KG1 (cell line): ENCODE results near the gene CXCR3.
A peak's percentile ranks its signal among the peaks of the same experiment; 100 is the strongest.
"Not testable (repeated sequence)": the region's sequence is repeated elsewhere in the genome, so short reads cannot be mapped to it uniquely, and the experiment has no call there.

Experiments
- DNase-seq: peaks from one replicate; lab custom pipeline; 2025; lab: John Stamatoyannopoulos, UW

Gene CXCR3

DNA sequence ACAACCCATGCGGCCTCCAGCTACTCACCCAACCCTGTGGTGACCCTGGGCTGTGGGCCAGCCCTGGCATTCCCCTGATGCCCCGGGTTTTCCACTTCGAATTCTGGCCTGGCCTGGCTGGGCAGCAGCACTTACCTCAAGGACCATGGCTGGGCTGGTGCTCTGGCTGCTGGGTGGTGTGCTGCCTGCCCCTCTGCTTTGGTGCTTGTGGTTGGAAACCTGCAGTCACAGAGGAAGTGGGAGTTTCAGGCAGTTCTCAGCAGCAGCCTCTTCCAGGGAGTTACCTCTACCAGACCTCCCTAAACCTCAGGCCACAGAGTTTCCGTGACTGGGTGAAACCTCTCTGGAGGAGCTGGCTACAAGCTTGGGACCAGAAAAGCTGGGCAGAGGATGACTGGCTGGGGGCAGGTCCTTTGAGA is at the start of gene CXCR3:
CXCR3 (minus strand) TSS at position 209 of the 419 bp plus-strand sequence; CDS start at position 147, 62 bp downstream.
- peak; percentile 9 for DNase-seq

DNA sequence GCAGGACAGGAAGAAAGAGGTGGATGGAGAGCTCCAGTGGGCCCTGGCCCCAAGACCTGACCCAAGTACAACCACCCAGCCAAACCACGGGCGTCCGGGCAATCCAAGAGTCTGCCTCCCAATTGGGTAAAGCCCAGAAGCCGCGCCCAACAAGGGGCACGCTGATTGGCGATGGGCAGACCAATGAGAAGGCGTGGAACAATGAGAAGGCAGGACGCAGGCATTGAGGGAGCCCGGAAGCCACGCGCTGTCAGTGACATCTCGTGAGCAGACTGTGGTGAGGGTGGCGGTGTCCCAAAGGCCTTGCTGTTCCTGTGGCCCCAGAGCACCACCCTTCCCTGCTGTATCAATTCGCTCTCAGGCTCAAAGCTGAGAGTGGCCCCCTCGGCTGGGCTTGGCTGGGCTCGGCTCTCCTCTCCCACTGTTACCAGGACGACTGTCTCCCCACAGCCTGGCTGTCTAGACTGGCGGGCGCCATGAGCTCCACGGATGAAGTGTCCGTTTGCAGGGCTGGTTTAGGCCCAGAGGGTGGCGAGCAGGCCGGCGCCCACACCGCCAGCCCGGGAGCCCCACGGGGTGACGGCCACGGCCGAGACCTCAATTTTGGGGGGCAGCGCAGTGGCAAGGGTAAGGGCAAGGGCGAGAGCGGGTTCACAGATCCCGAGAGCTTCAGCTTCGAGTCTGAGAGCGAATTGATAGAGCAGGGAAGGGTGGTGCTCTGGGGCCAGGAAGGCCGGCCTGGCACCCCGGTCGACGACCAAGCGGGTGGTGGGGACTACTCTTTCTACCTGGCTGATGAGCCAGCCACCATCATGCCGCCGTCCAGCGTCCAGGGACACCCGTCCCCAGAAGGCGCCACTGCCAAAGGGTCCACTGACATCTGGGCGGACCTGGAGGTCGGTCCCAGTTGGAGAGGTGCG is 49.3 kb upstream of the CXCR3 start, which contains the start of gene LOC101059915:
LOC101059915 (plus strand) TSS at position 219 of the 920 bp plus-strand sequence.
- DNase-seq = no peak

DNA sequence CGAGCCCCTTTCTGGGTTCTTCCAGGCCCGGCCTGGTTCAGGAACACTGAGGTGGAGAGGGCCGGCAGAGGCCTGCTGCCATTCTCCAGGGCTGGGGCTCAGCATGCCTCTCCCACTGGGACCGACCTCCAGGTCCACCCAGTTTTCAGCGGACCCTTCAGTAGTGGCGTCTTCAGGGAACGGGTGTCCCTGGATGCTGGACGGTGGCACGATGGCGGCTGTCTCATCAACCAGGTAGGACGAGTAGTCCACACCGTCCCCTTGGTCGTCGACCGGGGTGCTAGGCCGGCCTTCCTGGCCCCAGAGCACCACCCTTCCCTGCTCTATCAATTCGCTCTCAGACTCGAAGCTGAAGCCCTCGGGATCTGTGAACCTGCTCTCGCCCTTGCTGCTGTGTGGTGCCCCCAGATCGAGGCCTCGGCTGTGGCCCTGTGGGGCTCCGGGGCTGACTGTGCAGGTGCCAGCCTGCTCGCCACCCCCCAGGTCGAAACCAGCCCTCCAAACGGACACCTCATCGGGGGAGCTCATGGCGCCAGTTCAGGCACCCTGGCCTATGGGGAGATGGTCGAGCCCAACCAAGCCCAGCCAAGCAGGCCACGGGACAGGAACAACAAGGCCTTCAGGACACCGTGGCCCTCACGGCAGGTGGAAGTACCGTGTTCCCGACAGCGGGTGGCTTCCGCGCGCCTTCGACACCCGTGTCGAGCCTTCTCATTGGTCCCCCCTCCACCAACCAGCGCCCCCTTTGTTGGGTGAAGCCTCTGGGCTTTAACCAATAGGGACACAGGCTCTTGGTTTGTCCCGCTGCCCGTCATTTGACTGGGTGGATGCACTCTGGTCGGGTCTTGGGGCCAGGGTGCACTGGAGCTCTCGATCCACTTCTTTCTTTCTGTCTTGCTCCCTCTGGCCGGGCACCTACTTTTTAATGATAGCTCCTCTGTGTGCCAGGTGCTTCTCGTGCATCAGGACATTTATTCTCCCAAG is 48.2 kb upstream of the CXCR3 start:
- no peak for DNase-seq

DNA sequence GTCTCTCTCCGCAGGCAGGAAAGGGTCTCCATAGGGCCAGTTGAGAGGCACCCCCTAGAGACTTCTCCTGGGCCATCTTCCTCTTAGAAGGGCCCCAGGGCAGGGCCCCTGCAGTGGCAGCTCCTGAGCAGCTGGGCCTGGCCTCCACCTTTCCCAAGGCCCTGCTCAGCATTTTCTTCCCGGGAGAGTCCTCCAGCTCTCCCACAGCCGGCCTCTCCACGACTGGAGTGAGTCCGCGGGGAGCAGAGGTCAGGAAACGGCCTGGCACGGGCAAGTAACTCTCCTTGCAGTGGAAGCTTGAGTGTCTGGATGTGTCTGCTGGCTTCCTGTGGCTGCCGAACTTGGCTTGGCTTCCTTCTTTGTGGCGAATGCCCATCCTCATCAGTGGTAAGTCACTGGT is 47.4 kb upstream of the CXCR3 start:
- no peak for DNase-seq

DNA sequence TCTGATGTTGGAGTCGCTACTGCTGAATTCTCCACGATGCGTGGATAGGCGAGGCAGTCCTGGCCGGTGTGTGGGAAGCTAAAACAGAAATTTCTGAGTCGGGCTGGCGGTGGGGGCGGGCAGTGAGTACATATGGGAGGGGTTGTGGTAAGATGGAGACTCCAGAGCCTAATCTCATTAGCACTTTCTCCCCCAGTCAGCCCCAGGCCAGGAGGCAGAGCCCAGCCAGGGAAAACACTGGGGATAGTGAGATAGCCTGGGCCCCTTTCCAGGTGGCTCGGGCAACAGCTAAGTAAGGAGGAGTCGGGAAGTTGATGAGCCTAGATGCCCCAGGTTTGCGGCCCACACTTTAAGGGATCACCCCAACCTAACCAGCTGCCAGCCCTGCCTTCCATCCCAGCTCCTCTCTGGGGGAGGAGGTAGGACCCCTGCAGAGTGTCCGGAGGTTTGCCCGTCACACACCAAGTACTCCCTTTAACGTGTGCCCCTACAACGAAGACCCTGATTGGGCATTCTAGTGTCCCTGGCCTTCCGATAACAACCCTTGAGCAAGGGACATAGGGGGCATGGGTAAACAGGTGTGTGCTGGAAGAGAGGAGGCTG is 46.7 kb upstream of the CXCR3 start:
- DNase-seq = no peak

DNA sequence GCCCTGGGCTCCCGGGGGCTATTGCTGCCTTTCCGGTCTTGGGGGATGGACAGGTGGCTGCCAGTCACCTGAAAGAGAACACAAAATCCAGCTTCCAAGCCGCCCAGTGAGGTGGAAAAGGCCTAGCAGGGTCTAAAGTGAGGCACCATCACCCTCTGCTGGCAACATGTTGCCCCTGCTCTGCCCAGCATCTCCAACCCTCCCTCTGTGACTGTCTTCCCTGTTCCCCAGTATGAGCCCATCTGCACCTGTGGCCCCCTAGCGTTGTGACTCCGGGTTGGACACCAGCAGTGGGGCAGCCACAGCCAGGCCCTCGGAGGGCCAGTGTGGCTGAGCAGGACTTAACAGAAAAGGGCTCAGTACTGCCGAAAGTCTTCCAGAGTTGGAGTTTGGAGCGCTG is 45.9 kb upstream of the CXCR3 start:
- not testable (repeated sequence) for DNase-seq

DNA sequence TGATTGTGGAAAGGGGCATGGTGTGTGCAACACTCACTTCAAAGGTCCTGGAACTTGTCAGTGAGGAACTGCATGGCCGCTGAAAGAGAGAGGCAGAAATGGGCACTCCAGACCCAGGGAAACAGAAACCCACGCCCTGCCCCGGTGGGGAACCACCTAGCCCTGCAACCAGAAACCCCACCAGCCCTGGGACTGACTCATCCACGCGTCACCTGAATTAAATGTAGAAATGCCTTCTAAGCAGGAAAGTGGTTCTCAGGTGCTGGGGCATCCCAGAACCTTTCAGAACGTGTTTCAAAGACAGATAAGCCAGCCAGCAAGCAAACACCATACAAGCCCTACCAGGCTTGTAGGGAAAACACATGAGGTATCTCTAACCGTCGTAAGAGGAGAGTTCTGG is 44.9 kb upstream of the CXCR3 start:
- not testable (repeated sequence) for DNase-seq

DNA sequence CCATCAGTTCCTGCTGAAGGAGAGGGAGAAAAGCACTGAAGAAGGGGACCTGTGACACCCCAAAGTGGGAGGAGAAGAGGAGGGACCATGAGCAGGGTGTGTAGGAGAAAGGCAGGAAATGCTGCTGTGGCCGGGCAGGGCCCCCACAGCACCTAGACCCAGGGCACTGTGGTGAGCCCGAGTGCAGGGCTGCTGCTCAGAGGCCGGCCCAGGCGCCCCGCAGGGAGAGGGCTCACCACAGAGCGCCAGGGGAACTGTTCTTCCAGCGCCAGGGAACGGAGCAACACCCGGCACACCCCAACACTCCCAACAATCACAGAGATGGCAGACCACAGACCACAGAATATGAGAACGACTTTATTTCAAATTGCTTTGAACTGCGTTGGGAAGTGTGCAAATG is 44.3 kb upstream of the CXCR3 start:
- not testable (repeated sequence) for DNase-seq

DNA sequence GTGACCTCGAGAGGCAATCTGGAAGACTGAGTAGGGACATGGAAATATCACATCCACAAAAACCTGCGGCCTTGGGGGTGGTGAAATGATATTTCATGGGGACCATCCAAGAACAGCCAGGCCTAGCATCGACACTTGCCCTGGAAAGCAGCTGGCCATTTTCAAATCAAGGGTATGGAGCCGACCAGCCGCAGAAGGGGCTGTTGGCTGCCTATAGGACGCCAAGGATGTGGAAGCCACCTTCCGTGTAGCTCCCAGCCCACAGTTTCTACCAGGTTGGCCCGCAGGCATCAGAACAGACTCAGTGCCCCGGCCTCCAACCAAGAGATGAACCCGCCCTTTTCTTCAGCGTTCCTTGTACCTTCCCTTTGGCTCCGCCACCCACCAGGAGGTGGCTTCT is 43.6 kb upstream of the CXCR3 start:
- DNase-seq = no peak

DNA sequence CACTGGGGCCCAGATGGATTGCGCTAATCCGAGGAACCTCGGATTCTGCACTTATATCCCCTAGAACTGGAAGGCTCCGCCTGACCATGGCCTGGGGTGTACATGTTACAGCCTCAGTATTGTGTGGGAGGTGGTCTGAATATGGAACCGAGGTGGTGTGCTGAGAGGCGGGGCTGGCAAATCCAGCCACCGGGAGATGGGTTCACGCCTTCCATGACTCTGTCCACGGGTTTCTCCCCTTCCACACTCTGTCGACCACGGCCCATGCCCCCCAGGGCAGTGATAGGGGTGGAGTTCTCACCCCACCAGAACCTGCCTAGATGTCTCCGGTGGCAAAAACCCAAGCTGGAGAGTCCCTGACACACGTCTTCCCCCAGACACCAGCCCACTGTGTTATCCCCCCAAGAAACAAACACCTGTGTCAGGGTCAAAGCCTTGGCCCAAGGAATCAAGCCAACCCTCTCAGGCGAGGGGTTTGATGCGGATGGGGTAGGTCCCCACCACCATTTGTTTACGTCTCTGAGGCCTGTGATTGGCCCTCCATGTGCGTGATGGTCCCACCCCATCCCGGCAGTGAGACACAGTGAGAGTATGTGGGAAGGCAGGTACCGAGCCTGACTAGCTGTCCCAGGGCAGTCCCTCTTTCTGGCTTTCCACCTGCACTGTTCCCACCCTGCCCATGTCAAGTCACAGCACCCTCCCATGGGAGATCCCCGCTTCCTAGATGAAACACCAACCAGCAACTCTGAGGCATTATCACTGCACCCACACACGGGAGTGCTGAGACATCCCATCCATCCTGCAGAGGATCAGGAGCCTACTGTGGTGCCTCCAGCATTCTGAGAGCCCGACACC is 42.5 kb upstream of the CXCR3 start:
- DNase-seq = no peak

DNA sequence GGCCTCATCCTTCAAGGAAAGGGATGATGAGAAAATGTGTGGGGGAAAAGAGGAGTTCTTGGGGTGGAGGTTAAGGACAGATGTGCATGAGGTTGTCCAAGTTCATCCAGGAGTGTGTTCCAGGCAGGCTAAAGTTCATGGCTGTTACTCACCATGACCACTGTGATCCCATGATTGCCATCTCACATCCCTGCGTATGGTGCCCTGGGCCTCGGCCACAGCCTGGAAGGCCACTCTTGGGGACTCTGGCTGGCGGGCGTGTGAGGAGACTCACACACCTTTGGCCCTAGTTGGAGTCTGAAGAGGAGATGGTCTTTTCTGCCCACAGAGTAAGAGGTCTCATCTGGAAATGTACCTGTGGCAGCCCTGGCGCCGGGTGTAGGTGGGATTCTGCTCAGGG is 41.6 kb upstream of the CXCR3 start:
- no peak for DNase-seq

DNA sequence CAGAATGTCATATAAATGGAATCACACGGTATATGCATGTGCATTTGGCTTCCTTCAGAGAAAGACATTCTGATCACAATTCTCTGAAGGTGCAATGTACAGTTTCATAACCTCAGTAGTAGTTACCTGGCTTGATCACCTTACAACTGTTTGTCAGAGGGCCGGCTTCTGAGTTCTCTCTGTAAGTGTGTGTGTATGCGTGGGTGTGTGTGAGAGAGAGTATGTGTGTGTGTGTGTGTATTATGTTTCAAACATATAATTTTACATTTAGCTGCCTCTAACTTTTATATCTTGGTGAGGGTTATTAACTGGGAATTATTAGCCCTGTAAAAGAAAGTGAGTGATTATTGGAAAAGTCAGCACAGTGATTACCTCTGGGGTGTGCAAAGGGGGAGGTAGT is 41.0 kb upstream of the CXCR3 start:
- no peak for DNase-seq

DNA sequence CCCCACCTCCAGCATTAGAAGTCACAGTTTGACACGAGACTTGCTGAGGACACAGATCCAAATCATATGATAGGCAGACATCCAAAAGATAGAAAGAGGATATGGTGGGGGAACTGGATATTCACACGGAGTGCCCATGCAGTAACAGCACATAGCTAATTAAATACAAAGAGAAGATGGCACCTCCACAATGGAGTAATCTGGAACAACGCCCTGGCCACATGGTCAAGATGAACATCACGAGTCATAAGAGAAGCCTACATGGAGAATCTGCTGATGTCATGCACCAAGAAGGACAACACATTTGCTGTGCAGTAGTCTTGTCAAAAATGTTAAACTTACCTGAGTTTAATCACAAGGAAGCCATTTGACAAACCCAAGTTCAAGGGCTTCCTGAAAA is 39.0 kb upstream of the CXCR3 start:
- DNase-seq = no peak

DNA sequence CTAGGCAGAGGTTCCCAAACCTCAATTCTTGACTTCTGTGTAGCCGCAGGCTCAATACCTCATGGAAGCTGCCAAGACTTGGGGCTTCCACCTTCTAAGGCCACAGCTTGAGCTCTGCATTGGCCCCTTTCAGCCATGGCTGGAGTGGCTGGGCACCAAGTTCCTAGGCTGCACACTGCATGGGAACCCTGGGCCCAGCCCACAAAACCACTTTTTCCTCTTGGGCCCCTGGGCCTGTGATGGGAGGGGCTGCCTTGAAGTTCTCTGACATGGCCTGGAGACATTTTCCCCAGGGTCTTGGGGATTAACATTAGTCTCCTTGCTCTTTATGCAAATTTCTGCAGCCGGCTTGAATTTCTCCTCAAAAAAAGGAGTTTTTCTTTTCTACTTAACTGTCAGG is 35.0 kb upstream of the CXCR3 start:
- DNase-seq = no peak

DNA sequence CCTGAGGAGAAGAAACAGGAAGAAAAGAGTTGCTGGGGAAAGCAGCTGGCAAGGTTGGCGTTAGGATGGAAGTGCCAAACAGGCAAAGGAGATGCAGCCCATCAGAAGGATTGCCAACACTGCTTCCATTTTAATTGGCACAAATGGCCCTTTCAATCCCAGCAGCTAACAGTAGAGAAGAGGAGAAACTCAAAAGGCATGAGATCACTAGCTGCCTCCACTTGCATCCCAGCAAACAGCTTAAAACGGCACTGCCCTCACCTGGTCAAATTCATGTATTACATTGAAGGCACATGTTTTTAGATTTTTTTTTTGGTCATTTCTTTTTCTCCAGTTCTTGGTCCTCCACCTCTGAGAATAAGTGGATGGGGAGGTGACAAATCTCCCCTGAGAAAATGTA is 34.1 kb upstream of the CXCR3 start:
- no peak for DNase-seq

DNA sequence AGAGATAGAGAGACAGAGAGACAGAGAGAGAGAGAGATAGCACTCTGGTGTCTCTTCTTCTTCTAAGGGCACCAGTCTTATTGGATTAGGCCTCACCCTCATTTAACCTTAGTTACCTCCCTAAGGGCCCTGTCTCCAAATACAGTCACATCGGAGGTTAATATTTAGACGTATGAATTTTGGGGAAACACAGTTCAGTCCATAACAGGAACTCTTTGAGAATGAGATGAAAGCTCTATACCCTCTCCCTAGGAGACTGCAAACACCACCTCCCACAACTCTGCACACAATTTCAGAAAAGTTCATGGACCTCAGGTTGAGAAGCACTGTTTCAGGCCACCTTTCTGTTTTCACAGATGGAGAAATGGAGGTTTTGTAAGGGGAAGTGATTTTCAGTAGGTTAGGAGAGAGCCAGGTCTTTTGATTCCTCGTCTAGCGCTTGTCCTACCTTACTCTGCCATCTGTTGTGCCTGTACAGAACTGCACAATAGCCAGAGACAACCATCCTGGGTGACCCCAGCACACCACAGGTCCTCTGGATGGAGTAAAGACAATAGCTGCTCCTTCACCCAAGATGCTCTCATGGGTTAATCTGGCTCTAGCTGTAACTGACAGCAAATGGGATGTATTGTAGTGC is 32.1 kb upstream of the CXCR3 start:
- no peak for DNase-seq

DNA sequence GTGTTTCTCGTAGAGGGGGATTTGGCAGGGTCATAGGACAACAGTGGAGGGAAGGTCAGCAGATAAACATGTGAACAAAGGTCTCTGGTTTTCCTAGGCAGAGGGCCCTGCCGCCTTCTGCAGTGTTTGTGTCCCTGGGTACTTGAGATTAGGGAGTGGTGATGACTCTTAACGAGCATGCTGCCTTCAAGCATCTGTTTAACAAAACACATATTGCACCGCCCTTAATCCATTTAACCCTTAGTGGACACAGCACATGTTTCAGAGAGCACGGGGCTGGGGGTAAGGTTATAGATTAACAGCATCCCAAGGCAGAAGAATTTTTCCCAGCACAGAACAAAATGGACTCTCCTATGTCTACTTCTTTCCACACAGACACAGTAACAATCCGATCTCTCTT is 26.1 kb upstream of the CXCR3 start:
- not testable (repeated sequence) for DNase-seq

DNA sequence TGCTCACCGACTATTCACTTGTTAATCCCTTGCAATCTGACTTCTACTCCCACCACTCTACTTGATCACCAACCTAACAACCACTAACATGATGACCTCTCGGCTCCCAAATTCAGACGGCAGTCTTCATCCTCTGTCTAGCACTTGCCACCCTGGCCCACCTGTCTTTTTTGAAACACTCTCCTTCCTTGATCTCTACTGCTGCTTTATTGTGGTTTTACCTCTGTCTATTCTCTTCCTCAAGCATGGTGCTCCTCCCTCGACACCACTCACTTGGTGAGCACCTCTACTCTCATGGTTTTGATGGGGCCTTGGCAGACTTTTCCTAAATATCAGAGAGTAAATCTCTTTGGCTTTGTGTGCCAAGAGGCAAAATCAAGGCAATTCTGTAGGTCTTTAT is 21.7 kb upstream of the CXCR3 start:
- DNase-seq = no peak

DNA sequence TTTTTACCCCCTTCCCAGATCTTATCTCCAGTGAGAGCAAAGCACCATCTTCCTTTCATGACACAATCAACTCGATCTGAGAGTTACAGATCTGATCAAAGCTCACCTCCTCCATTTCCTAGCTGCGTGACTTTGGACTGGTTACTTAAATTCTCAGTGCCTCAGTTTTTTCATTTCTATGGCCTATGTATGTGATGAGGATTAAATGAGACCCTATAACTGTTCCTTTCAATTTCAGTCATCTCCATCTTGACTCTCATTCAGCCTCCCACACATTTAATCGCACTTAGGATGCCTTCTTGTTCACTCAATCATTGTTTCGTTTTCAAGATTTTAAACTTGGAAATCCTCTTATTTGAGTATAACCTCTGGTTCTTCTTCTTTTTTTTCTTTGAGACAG is 20.1 kb upstream of the CXCR3 start:
- no peak for DNase-seq

DNA sequence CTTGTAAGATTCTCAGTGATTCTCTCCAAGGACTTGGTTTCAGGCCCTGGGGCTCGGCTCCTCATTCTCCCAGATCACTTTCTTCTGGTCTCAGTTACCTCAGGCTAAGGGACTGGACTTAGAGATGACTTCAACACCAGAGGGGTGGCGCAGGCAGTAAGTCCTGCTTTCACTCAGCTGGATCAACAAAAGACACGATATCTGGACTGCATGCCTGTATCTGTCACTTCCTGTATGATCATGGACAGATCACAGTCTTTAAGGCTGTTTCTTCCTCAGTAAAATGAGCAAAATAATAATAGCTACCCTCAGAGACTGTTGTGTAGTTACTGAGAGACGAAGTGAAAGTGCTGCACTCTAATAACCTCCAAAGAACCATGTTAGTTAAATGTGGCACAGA is 19.5 kb upstream of the CXCR3 start:
- DNase-seq = no peak

DNA sequence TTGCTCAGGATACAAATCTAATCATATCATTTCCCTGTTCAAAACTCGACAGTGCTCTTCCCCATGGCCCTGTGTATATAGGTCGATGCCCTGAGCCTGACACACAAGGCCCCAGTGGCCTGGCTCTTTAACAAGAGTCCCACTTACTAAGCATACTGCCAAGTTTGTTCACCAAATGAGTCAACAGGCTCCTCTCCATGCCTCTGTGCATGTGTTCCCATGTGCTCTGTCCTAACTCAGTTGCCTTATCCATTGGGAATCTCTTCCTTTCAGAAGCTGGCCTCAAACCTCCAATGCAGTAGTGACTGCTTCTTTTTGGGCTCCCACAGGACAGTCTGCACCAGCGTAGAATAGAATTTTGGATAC is 18.9 kb upstream of the CXCR3 start:
- DNase-seq = no peak
